NCI-H524 (cell line): ENCODE measurements around the gene GSK3B.

ENCODE experiments used
- DNase-seq, 2 experiments: peaks; one replicate each; lab custom pipeline; 2025; lab: John Stamatoyannopoulos, UW

Gene GSK3B

DNA sequence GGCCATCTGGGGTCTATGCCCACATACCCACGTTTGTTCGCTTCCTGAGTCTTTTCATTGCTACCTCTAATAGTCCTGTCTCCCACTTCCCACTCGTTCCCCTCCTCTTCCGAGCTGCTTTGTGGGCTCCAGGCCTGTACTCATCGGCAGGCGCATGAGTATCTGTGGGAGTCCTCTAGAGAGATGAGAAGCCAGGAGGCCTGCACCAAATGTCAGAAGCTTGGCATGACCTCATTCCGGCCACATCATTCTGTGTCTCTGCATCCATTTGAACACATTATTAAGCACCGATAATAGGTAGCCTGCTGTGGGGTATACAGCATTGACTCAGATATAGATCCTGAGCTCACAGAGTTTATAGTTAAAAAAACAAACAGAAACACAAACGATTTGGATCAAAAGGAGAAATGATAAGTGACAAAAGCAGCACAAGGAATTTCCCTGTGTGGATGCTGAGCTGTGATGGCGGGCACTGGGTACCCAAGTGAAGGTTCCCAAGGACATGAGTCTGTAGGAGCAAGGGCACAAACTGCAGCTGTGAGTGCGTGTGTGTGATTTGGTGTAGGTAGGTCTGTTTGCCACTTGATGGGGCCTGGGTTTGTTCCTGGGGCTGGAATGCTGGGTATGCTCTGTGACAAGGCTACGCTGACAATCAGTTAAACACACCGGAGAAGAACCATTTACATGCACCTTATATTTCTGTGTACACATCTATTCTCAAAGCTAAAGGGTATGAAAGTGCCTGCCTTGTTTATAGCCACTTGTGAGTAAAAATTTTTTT is 276.5 kb downstream of the GSK3B start:
- peak in 1 of 2 experiments; percentile 17 for DNase-seq

- peak in 1 of 2 experiments; percentile 55 for DNase-seq
These were observed 277.2 kb downstream of the GSK3B start for GRCh38 chr3:119817071-119817470.

- no peak for DNase-seq
These were observed 278.5 kb downstream of the GSK3B start for GRCh38 chr3:119815716-119816115.

DNA sequence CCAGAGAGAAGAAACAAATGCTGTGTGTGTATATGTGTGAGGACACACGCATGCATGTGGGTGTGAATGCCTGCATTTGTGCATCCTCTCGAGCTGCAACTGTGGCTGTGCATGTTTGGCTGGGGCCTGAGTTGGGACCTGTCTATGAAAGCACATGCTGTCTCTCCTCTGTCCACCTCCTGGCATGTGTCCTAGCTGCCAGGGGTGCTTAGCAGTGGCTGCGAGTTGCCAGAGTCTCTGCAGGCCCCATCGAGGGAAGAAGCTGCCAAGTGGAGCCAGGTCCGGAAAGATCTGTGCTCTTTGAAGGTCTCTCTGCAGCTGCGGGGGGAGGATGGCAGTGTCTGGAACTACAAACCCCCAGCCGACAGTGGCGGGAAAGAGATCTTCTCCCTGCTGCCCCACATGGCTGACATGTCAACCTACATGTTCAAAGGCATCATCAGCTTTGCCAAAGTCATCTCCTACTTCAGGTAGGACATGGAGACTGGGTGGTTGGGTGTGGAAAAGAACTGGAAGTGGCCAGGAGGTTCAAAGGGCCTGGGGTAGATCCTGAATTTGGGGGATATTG is 281.7 kb downstream of the GSK3B start:
- DNase-seq = no peak

- peak in 1 of 2 experiments; percentile 41 for DNase-seq
These were observed 284.2 kb downstream of the GSK3B start for GRCh38 chr3:119810018-119810435.

- DNase-seq = no peak
These were observed 284.8 kb downstream of the GSK3B start for GRCh38 chr3:119809249-119810017.

DNA sequence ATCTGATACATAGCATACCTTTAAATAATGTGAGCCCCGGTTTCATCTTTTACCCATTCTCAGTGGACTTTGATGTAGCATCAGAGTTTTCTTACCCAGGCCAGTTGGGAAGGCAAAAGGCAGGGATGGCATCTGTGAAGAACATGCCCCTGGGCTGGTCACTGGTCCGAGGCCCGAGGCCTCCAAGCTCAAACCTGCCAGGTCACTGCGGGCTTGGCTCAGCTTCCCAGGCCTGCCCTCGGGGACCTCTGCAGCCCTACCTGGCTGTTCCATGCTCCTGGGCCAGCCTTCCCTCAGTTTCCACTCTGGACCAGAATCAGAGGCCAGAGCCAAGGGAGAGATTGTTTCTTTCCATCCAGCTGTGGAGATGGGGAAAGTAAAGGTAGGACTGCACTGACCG is 285.4 kb downstream of the GSK3B start:
- DNase-seq = no peak

DNA sequence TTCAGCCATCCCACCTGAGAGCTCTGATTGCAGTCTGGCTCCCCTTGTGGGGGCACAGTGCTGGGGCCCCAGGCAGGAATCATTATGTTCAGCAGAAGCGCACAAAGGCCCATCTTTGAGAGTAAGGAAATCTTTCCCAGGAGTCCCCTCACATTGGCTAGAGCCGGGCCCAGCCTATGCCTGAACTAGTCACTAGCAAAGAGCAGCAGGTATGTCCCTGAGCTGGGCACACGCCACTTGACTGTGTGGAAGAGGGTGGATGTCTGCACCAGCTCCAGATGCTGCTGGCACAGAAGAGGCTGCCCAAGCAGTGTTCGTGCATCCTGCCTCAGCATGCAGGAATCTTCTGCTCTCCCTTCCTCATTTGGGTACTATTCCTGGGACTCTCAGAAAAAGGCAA is 286.0 kb downstream of the GSK3B start:
- no peak for DNase-seq

DNA sequence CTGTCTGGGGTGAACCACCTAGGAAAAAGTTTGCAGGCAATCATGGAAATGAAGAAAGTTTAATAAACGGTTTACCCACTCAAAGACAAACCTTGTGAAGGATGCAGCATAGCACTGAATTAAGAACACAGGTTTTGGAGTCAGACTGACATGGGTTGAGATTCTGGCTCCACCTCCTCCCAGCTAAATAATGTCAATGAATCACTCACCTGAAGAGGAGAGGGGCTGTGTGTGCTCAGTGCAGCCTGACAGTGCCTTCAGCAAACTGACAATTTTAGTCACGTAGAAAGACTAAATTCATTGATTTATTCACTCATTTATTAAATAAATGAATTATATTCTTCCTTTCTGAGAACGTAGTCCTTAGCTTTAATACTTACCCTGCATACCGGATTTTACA is 293.4 kb downstream of the GSK3B start:
- no peak for DNase-seq

DNA sequence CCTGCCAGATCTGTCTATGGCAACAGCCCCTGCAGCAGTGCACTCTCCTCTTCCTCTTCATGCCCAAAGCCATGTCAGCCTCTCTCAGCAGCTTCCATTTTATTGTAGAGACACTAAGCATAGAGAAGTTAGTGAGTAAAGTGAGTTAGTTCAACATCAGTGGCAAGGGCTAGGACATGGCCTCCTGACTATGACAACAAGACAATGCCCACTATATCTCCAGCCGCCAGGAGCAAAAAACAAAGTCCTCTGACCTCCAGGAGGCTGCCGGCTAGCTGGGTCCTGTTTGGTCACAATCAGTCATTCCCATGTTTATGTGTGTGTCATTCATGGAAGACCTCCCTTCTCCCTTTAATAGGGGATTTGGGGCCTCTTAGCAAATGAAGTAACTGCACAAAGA is 297.5 kb downstream of the GSK3B start:
- DNase-seq = no peak

GRCh38 chr3:119796368-119796767 is 297.9 kb downstream of the GSK3B start:
- DNase-seq = no peak

DNA sequence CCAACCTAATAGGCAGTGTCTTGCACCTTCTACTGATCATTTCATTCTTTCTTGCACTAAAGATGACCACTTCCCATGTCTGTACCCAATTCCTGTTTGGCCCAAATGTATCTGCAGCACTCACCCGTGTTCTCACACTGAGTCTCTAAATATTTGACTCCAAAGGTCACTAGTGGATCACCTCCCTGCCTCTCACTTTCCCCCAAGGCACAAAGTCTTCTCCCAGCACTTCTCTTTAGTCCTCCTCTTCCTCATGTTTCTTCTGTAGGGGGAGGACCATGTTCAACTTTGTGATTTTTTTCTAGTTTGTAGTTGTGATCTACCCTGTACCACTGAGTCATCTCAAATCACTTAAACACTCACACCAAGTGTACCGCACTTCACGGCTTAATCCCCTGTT is 298.4 kb downstream of the GSK3B start:
- no peak for DNase-seq

DNA sequence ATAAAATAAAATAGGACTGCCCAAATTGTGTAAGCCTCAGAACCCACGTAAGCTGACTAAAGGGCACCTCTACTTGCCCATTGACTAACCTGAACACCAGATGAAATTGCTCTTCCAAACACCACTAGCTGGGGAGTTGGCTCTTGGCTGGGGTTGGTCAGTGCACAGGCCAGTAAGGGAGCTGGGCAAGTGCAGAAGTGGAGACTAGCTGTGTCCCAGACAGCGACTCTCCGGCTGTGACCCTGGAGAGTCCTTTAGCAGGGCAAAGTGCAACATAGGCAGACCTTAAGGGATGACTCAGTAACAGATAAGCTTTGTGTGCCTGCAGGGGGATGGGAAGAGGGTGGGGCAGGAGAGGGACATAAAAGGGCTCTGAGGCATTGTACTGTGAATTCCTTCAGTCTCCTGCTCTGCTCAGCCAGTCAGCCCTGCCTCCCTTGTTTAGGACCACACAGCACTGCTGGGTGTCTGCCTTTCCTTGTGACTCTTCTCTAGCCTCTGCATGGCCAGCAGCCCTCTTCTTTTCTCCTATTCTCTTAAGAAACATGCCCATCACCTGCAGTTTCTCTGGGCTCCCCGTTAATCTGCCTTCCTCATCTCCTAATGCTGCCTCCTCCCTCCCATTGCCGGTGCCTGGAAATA is 299.2 kb downstream of the GSK3B start:
- no peak for DNase-seq

DNA sequence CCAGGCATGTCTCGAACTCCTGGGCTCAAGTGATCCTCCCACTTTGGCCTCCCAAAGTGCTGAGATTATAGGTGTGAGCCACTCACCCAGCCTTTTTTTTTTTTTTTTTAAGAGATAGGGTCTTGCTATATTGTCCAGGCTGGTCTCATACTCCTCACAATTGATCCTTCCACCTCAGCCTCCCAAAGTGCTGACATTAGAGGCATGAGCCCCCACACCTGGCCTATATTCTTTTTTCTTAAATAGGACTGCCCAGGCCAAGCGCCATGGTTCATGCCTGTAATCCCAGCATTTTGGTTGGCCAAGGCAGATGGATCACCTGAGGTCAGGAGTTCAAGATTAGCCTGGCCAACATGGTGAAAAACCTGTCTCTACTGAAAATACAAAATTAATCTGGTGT is 299.8 kb downstream of the GSK3B start:
- no peak for DNase-seq

DNA sequence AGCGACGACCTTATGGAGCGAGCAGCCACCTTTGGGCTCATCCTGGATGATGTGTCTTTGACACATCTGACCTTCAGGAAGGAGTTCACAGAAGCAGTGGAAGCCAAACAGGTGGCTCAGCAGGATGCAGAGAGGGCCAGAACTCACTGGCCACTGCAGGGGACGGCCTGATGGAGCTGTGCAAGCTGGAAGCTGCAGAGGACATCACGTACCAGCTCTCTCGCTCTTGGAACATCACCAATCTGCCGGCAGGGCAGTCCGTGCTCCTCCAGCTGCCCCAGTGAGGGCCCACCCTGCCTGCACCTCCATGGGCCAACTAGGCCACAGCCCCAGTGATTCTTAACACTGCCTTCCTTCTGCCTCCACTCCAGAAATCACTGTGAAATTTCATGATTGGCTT is 302.0 kb downstream of the GSK3B start:
- no peak for DNase-seq

DNA sequence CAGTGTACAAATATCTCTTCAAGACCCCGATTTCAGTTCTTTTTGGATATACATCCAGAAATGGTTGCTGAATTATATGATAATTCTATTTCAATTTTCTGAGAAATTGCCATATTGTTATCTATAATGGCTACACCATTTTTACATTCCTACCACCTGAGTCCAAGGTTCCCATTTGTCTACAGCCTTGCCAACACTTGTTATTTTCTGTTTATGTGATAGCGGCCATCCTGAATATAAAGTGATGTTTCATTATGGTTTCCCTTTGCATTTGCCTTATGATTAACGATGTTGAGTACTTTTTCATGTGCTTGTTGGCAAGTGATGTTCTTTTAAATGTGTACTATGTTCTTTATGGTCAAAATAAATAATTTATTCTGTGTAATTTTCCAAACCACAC is 303.9 kb downstream of the GSK3B start:
- DNase-seq = no peak

GRCh38 chr3:119786409-119786808 is 307.8 kb downstream of the GSK3B start:
- no peak for DNase-seq

DNA sequence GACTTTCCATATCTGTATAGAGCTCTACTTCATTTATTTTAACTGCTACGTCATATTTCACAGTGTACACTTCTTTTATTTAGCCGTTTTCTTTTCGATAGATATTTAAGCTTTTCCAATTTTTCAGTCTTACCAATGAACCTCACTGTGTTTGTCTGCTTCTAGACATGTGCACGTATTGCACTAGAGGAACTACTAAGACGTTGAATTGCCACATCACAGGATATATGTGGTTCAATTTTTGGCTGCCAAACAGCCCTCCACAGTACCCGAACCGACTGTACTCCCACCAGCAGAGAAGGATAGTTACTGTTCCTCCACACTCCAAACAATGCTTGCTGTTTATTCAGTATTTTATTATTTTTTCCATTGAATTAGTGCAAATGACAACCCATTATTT is 310.4 kb downstream of the GSK3B start:
- DNase-seq = no peak

DNA sequence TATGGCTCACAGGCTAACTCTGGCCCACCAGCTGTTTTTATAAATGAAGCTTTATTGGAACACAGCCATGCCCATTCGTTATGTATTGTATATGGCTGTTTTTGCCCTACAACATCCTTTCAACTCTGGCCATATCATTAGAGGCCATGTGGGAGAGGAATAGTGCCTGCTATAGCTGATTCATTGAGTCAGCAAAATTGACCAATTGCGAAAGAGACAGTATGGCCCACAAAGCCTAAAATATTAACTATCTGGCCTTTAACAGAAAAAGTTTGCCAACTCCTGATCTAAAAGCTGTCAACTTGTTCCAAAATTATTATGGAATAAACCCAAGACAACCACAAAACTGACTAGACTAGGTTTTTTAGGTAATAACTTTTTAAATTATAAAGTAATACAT is 311.0 kb downstream of the GSK3B start:
- no peak for DNase-seq

DNA sequence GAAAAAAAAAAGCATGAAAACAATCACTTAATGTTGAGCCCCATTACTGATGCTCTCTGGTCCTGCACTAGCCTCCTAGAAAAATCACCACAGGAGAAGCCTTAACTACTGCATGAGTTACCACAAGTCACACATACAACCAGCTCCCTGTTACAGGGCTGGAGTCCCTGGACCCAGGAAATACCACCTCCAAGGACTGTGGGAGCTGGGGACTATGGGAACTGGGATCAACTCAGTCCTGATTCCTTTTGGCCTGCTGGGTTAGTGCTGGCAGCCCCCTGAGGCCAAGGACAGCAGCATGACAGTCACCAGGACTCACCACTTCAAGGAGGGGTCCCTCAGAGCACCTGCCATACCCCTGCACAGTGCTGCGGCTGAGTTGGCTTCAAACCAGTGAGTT is 311.8 kb downstream of the GSK3B start:
- no peak for DNase-seq

- DNase-seq = no peak
These were observed 312.7 kb downstream of the GSK3B start, which contains the start of gene NR1I2 for GRCh38 chr3:119781330-119782198. NR1I2 (plus strand) TSS chr3:119782101.
